Measurements from ENCODE around the gene PHC3.

- TF ChIP-seq CTCF (IDR thresholded peaks at IDR 0.05): no peak
- TF ChIP-seq POLR2A (IDR thresholded peaks at IDR 0.05): no peak
Observed at GRCh38 chr3:170130532-170130931, 51.0 kb downstream of the PHC3 start.
